Measurements from ENCODE around the gene PEX10.
"Not testable (repeated sequence)": the region's sequence is repeated elsewhere in the genome, so short reads cannot be mapped to it uniquely, and the experiment has no call there.

GRCh38 chr1:2459102-2459753 is 46.9 kb upstream of the PEX10 start:
- not testable (repeated sequence) for TF ChIP-seq MXI1 (conservative IDR thresholded peaks at IDR 0.05; ENCODE audit: poor library complexity, severe bottlenecking); CTCF (IDR thresholded peaks at IDR 0.05; ENCODE audit: poor library complexity, severe bottlenecking); SMC3 (conservative IDR thresholded peaks at IDR 0.05; ENCODE audit: poor library complexity); EZH2 (IDR thresholded peaks at IDR 0.05; ENCODE audit: borderline replicate concordance, insufficient read depth, low read length, poor library complexity, severe bottlenecking)

Data from neural cell (in vitro differentiated cells).